GM23248 (cell line): ENCODE measurements around the gene GET3.

Experiments used
- EZH2 ChIP-seq: fragments of 200-600 bp; sonication (generic); IDR thresholded peaks from 2 replicates; pipeline ENCODE4 v1.6.1; 2018; ENCODE audit warnings: antibody characterized with exemption, mild to moderate bottlenecking; ENCODE audit not compliant: insufficient read depth, poor library complexity, severe bottlenecking
- EZH2phosphoT487 ChIP-seq: fragments of 200-600 bp; sonication (generic); IDR thresholded peaks from 2 replicates; pipeline ENCODE4 v1.6.1; 2018; ENCODE audit warnings: antibody characterized with exemption, moderate library complexity, mild to moderate bottlenecking, low read depth; ENCODE audit not compliant: insufficient read depth

- TF ChIP-seq EZH2 (no peak), EZH2phosphoT487 (no peak)
These were observed 54.2 kb downstream of the GET3 start, which contains the start of gene JUNB for GRCh38 chr19:12791345-12792050.
